ENCODE measurements around the gene CC2D1A.

GRCh38 chr19:13880059-13881043 is 25.6 kb upstream of the CC2D1A start:
- TF ChIP-seq CTCF (IDR thresholded peaks at IDR 0.05 in 4 of 5, conservative IDR thresholded peaks at IDR 0.05 in 1 of 5) = peak; percentile 98 to 100 (median 99)
- TF ChIP-seq POLR2A (IDR thresholded peaks at IDR 0.05) = no peak
